H1 (cell line): Measurements from ENCODE around the gene CPZ. TPM values are rescaled to one million over a fixed set of nuclear protein-coding genes. Genes with fewer than 3 reads are reported as not detected.
"Not testable (repeated sequence)": the region's sequence is repeated elsewhere in the genome, so short reads cannot be mapped to it uniquely, and the experiment has no call there.

Source experiments
- CTCF ChIA-PET: fragments of 300-600 bp; sonication (Branson Sonifier 250); formaldehyde crosslinking; loops from one replicate; lab custom pipeline; 2021; ENCODE audit not compliant: partially characterized antibody; lab: Charles Lee
- POLR2A ChIA-PET: fragments of 300-600 bp; sonication (Branson Sonifier 250); formaldehyde crosslinking; loops from one replicate; lab custom pipeline; 2021; ENCODE audit warnings: inconsistent platforms; ENCODE audit not compliant: partially characterized antibody; lab: Charles Lee
- DNase-seq, 2 experiments: peaks; one replicate each; pipeline versions ENCODE4 v3.0.0 to v3.0.0-alpha.2; 2010 to 2022; ENCODE audit warnings: low spot score in 2 of 2, low read depth in 1 of 2, mixed read lengths in 1 of 2
- FAIRE-seq: peaks from 2 replicates; lab custom pipeline; 2011; peaks lifted over from hg19 to GRCh38; lab: Jason Lieb, UNC
- H2AFZ ChIP-seq: 2 replicates; pipeline ENCODE4 v1.8.1; 2012; ENCODE audit warnings: low read length, inconsistent platforms
- H2AK5ac ChIP-seq: 2 replicates; pipeline ENCODE4 v1.6.1; 2013; ENCODE audit warnings: low read depth, low read length
- H2BK120ac ChIP-seq: replicated peaks from 2 replicates; pipeline ENCODE3; 2013; ENCODE audit warnings: low read depth, low read length, inconsistent platforms
- H2BK12ac ChIP-seq: 2 replicates; pipeline ENCODE4 v1.6.1; 2013; ENCODE audit warnings: low read depth, low read length
- H2BK15ac ChIP-seq: 2 replicates; pipeline ENCODE4 v1.6.1; 2013; ENCODE audit warnings: low read length
- H2BK20ac ChIP-seq: 2 replicates; pipeline ENCODE4 v1.6.1; 2013; ENCODE audit warnings: low read length
- H2BK5ac ChIP-seq: 2 replicates; pipeline ENCODE4 v1.6.1; 2013; ENCODE audit warnings: low read depth, low read length
- H3K14ac ChIP-seq: 2 replicates; pipeline ENCODE4 v1.6.1; 2013; ENCODE audit warnings: inconsistent platforms; ENCODE audit not compliant: insufficient read length
- H3K18ac ChIP-seq: 2 replicates; pipeline ENCODE4 v1.6.1; 2013; ENCODE audit warnings: low read length; ENCODE audit errors: extremely low read depth
- H3K23ac ChIP-seq: 2 replicates; pipeline ENCODE4 v1.6.1; 2013; ENCODE audit warnings: inconsistent platforms; ENCODE audit not compliant: insufficient read length
- H3K23me2 ChIP-seq: 2 replicates; pipeline ENCODE4 v1.6.1; 2013; ENCODE audit warnings: low read depth, low read length
- H3K27ac ChIP-seq: 2 replicates; pipeline ENCODE4 v1.6.1; 2011; ENCODE audit warnings: low read depth, low read length, inconsistent platforms
- H3K27me3 ChIP-seq, 4 experiments: replicated peaks in 1 of 4; 1 replicate in 1 of 4; 2 replicates in 3 of 4; pipeline versions ENCODE4 v1.6.1 to v1.8.1; 2011 to 2013; ENCODE audit warnings: low read length in 3 of 4, mild to moderate bottlenecking in 3 of 4, inconsistent platforms in 2 of 4, mixed read lengths in 2 of 4, moderate library complexity in 1 of 4; ENCODE audit not compliant: control insufficient read depth in 3 of 4, insufficient read depth in 3 of 4; ENCODE audit errors: extremely low read depth in 1 of 4
- H3K36me3 ChIP-seq, 4 experiments: 2 replicates each; pipeline versions ENCODE4 v1.6.1 to v1.8.1; 2011 to 2013; ENCODE audit warnings: mild to moderate bottlenecking in 4 of 4, low read length in 3 of 4, moderate library complexity in 2 of 4, control low read depth in 1 of 4, inconsistent platforms in 1 of 4; ENCODE audit not compliant: insufficient read depth in 4 of 4, control insufficient read depth in 2 of 4
- H3K4ac ChIP-seq: replicated peaks from 2 replicates; pipeline ENCODE3; 2013; ENCODE audit warnings: low read length, low read depth, mixed read lengths, inconsistent platforms; ENCODE audit not compliant: insufficient read length
- H3K4me1 ChIP-seq, 4 experiments: replicated peaks in 1 of 4; 1 replicate in 1 of 4; 2 replicates in 3 of 4; pipeline versions ENCODE4 v1.6.1 to v1.8.1; 2011 to 2013; ENCODE audit warnings: low read length in 3 of 4, inconsistent platforms in 2 of 4, mixed read lengths in 1 of 4; ENCODE audit not compliant: insufficient read depth in 4 of 4, control insufficient read depth in 3 of 4
- H3K4me2 ChIP-seq, 2 experiments: 2 replicates each; pipeline versions ENCODE4 v1.6.1 to v1.8.1; 2011 to 2013; ENCODE audit warnings: low read depth in 2 of 2, low read length in 2 of 2, control low read depth in 1 of 2, inconsistent platforms in 1 of 2, mild to moderate bottlenecking in 1 of 2; ENCODE audit not compliant: insufficient read depth in 1 of 2
- H3K4me3 ChIP-seq, 4 experiments: fragments of 200-600, 300-600 bp in 1 of 4; sonication (generic), shearing (Covaris generic), sonication (Bioruptor Twin) in 1 of 4; 2 replicates each; pipeline versions ENCODE4 v1.5.1 to v1.8.1; 2011 to 2016; ENCODE audit warnings: low read length in 4 of 4, low read depth in 3 of 4, control low read depth in 2 of 4, inconsistent platforms in 2 of 4, mild to moderate bottlenecking in 2 of 4, mixed read lengths in 1 of 4, moderate library complexity in 1 of 4; ENCODE audit not compliant: insufficient read depth in 2 of 4; ENCODE audit errors: extremely low read depth in 1 of 4
- H3K56ac ChIP-seq: replicated peaks from 2 replicates; pipeline ENCODE3; 2013; ENCODE audit warnings: low read depth, mild to moderate bottlenecking, mixed read lengths, low read length, inconsistent platforms; ENCODE audit not compliant: insufficient read length
- H3K79me1 ChIP-seq: 2 replicates; pipeline ENCODE4 v1.6.1; 2013; ENCODE audit warnings: low read depth, low read length, control low read depth
- H3K79me2 ChIP-seq, 2 experiments: 2 replicates each; pipeline versions ENCODE4 v1.6.1 to v1.8.1; 2012 to 2013; ENCODE audit warnings: low read length in 2 of 2, mild to moderate bottlenecking in 2 of 2, inconsistent platforms in 1 of 2; ENCODE audit not compliant: insufficient read depth in 2 of 2, control insufficient read depth in 1 of 2
- H3K9ac ChIP-seq, 4 experiments: replicated peaks in 1 of 4; 1 replicate in 1 of 4; 2 replicates in 3 of 4; pipeline versions ENCODE4 v1.6.1 to v1.8.1; 2011 to 2013; ENCODE audit warnings: low read depth in 3 of 4, low read length in 3 of 4, control low read depth in 2 of 4, mild to moderate bottlenecking in 2 of 4, moderate library complexity in 2 of 4, inconsistent platforms in 1 of 4; ENCODE audit errors: extremely low read depth in 1 of 4
- H3K9me3 ChIP-seq, 2 experiments: 2 replicates each; pipeline versions ENCODE4 v1.6.1 to v1.8.1; 2012 to 2013; ENCODE audit warnings: mild to moderate bottlenecking in 2 of 2, moderate library complexity in 2 of 2, control low read depth in 1 of 2, inconsistent platforms in 1 of 2, low read depth in 1 of 2, low read length in 1 of 2, mixed read lengths in 1 of 2; ENCODE audit not compliant: insufficient read depth in 2 of 2
- H4K20me1 ChIP-seq, 2 experiments: replicated peaks in 1 of 2; 2 replicates each; pipeline versions ENCODE3 to v1.8.1; 2011 to 2013; ENCODE audit warnings: inconsistent platforms in 2 of 2, low read length in 2 of 2, mild to moderate bottlenecking in 1 of 2; ENCODE audit not compliant: insufficient read depth in 2 of 2, control insufficient read depth in 1 of 2
- H4K5ac ChIP-seq: 2 replicates; pipeline ENCODE4 v1.6.1; 2013; ENCODE audit warnings: low read length, low read depth, mixed read lengths, inconsistent platforms; ENCODE audit not compliant: insufficient read length
- H4K8ac ChIP-seq: 2 replicates; pipeline ENCODE4 v1.8.0; 2013; ENCODE audit warnings: mild to moderate bottlenecking, moderate library complexity, low read length, inconsistent platforms; ENCODE audit not compliant: insufficient read depth; ENCODE audit errors: extremely low read depth
- H4K91ac ChIP-seq: replicated peaks from 2 replicates; pipeline ENCODE3; 2013; ENCODE audit warnings: low read length, mixed read lengths, inconsistent platforms; ENCODE audit not compliant: insufficient read length
- WGBS, 2 experiments: shearing (Covaris generic) in 1 of 2; methylation state at CpG; one replicate each; pipeline versions ENCODE4 v1.1.6 to v1.1.7; 2013 to 2015; ENCODE audit warnings: low lambda C conversion rate in 2 of 2, mixed read lengths in 2 of 2, inconsistent platforms in 1 of 2, low coverage in 1 of 2, missing lambda C conversion rate in 1 of 2; ENCODE audit not compliant: insufficient replicate concordance in 2 of 2, insufficient coverage in 1 of 2, insufficient read length in 1 of 2; ENCODE audit errors: extremely low coverage in 1 of 2, missing lambda C conversion rate in 1 of 2; 5-methylcytosine and 5-hydroxymethylcytosine counted together
- polyA plus RNA-seq, 7 experiments: library from polyadenylated mRNA; depleted of rRNA in 3 of 7; stranded (reverse) in 5 of 7; unstranded in 2 of 7; fragments of >200 nt in 5 of 7; fragments of 200-250 nt in 2 of 7; gene quantifications; 1 replicate in 5 of 7; 2 replicates in 1 of 7; 4 replicates in 1 of 7; pipeline versions ENCODE4 v1.2.1 to v1.2.3, GENCODE V29; 2011 to 2013; ENCODE audit warnings: missing spikeins in 2 of 7, mixed read lengths in 2 of 7
- total RNA-seq: library from RNA; stranded (reverse); fragmentation: NEBNext Ultra II Directional; extraction: Animal tissue kit (Norgen Biotek cat#: 25700); gene quantifications from 2 replicates; pipeline ENCODE4 v1.2.1, GENCODE V29; 2021

Gene CPZ
- total and polyA plus RNA-seq, 2 of the 8 experiments (the other 6 are each of a cell fraction or from before 2014, with no cell fraction given): 28.8 to 40.7 TPM

DNA sequence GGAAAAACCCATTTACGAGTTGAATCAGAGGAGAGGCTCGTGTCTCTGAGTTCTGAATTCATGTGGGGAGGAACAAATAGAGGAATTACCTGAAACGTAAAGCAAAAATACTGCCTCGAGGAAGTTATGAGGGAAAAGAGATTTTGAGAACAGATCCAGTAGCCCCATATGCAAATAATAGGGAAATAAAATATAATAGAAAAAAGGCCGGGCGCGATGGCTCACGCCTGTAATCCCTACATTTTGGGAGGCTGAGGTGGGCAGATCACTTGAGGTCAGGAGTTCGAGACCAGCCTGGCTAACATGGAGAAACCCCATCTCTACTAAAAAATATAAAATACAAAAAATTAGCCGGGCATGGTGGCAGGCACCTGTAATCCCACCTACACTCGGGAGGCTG is 42.2 kb downstream of the CPZ start:
- H3K9ac ChIP-seq, H3K56ac ChIP-seq, H2BK120ac ChIP-seq, H3K27ac ChIP-seq, POLR2A ChIA-PET, H3K4ac ChIP-seq, H3K36me3 ChIP-seq, H2AFZ ChIP-seq, H3K79me2 ChIP-seq, H4K5ac ChIP-seq, H3K4me2 ChIP-seq, H3K14ac ChIP-seq, H3K27me3 ChIP-seq, H2AK5ac ChIP-seq, DNase-seq, H4K8ac ChIP-seq, CTCF ChIA-PET, H3K9me3 ChIP-seq, H2BK12ac ChIP-seq, H4K91ac ChIP-seq, H2BK20ac ChIP-seq, H3K18ac ChIP-seq, FAIRE-seq, H2BK15ac ChIP-seq, H3K23me2 ChIP-seq, H3K79me1 ChIP-seq, H4K20me1 ChIP-seq, H2BK5ac ChIP-seq, H3K4me1 ChIP-seq, H3K4me3 ChIP-seq, H3K23ac ChIP-seq: not testable (repeated sequence)
- 74% methylated on average over 6 of the region's 11 CpGs; no CpG with 5 or more reads in 1 of the 2 experiments for WGBS, 2 experiments

DNA sequence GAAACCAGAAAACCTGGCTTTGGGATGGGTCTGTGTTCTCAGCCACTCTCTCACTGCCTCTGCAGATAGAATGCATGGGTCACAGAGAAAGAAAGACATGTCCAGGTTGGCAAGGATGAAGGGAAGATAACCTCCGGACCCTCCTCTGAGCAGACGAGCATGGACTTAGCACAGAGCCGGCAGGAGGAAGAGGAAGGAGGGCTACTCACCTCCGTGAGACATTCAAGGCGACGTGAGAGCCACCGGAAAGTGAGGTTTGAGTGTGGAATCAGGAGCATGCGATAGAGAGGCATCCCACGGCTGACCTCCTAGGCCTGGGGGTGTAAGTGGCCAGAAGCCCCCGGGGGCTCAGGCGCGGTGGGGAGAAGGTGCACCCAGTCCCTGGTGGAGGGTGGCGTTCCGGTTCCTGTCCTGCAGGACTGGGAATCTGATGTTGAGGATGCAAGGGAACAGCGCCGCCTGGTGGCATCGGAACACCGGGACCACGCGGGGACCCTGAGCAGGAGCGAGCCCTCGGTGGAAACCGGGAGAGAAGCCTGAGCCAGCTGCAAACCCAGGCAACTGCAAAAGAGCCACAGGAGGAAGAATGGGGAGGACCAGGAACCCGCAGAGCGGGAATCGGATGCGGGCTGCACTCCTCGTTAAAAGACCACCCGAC is 43.5 kb downstream of the CPZ start:
- H3K79me1 ChIP-seq, H3K18ac ChIP-seq, H3K36me3 ChIP-seq, H2BK15ac ChIP-seq, H4K5ac ChIP-seq, H3K4me1 ChIP-seq, H2BK20ac ChIP-seq, H2AFZ ChIP-seq, H3K9ac ChIP-seq, POLR2A ChIA-PET, H3K4ac ChIP-seq, FAIRE-seq, H3K56ac ChIP-seq, H3K23ac ChIP-seq, H3K4me3 ChIP-seq, H3K23me2 ChIP-seq, CTCF ChIA-PET, H4K8ac ChIP-seq, H3K79me2 ChIP-seq, H4K20me1 ChIP-seq, H3K27me3 ChIP-seq, H3K9me3 ChIP-seq, H2AK5ac ChIP-seq, DNase-seq, H3K27ac ChIP-seq, H4K91ac ChIP-seq, H3K4me2 ChIP-seq, H2BK12ac ChIP-seq, H3K14ac ChIP-seq, H2BK5ac ChIP-seq, H2BK120ac ChIP-seq: not testable (repeated sequence)
- WGBS, 2 experiments: no CpG with 5 or more reads among the region's 29 CpGs
